Esophagus muscularis mucosa (tissue), 4 donors: ENCODE results near the gene INPP4B.

Experiments
- CTCF ChIP-seq, 3 experiments: fragments of 200-600 bp in 2 of 3; fragments of 450-650 bp in 1 of 3; sonication (generic) in 2 of 3; IDR thresholded peaks; one replicate each; pipeline ENCODE4 v1.5.1; 2017 to 2019; ENCODE audit warnings: antibody characterized with exemption in 3 of 3, mild to moderate bottlenecking in 2 of 3, moderate library complexity in 1 of 3
- EP300 ChIP-seq: sonication (generic); formaldehyde crosslinking; IDR thresholded peaks from one replicate; pipeline ENCODE4 v1.6.1; 2017; ENCODE audit warnings: antibody characterized with exemption
- POLR2AphosphoS5 ChIP-seq, 2 donors: sonication (generic); formaldehyde crosslinking; IDR thresholded peaks; one replicate each; pipeline ENCODE4 v1.6.1; 2017; ENCODE audit warnings: antibody characterized with exemption in 2 of 2

- TF ChIP-seq POLR2AphosphoS5 (IDR thresholded peaks at IDR 0.05) (no peak), EP300 (no peak), CTCF (IDR thresholded peaks at IDR 0.05) (no peak)
Measured at GRCh38 chr4:142161086-142161485, 685.0 kb downstream of the INPP4B start.
